HG02938 (cell line): ENCODE data around the gene RYR3.

Experiments used
- ATAC-seq: cut with Tn5 transposase; IDR thresholded peaks from one replicate; pipeline ENCODE4 v1.9.1; 2021; ENCODE audit warnings: mild to moderate bottlenecking, moderate library complexity; ENCODE audit not compliant: unreplicated experiment

The RYR3 gene

GRCh38 chr15:33310481-33311311 is at the start of gene RYR3:
TSS of gene RYR3 (plus strand) at chr15:33310967. CDS start at chr15:33311046, 79 bp downstream.
- ATAC-seq, result no peak

DNA sequence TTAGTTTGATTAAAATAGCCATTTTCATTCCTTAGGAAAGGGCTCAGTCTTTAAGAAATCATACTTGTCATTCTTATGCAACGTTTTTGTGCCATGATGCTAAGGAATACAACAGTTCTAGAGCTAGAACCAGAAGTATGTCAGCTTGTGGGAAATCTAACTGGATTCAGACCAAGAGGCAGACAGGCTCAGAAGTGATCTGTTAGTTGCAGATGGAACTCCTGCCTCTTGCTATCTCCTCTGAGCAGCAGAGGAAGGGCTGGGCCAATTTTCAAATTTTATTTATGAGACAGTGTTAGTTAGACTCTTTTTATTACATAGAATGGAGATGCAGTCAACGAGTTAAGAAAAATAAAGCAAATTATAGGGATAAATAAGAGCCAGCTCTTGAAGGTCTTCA is 48.5 kb upstream of the RYR3 start:
- no peak for ATAC-seq

DNA sequence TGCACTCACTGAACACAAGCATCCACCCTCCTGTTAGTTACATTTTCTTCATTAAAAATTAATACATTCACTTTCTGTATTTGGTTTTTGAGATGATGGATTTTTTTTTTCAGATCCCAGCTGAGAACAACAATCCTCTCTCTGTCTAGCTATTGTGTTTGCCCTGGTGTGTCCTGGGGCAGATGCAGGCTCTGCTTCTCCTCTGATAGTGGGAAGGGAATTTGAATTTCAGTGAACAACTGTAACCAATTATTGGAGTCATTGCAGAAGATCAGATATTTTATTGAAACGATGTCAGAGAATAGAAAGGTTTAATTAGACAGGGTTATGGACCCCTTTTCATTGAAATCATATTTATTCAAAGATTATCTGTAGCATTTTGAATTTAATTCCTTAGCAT is 33.1 kb upstream of the RYR3 start:
- no peak for ATAC-seq

GRCh38 chr15:33278816-33279612 is 31.8 kb upstream of the RYR3 start:
- no peak for ATAC-seq

DNA sequence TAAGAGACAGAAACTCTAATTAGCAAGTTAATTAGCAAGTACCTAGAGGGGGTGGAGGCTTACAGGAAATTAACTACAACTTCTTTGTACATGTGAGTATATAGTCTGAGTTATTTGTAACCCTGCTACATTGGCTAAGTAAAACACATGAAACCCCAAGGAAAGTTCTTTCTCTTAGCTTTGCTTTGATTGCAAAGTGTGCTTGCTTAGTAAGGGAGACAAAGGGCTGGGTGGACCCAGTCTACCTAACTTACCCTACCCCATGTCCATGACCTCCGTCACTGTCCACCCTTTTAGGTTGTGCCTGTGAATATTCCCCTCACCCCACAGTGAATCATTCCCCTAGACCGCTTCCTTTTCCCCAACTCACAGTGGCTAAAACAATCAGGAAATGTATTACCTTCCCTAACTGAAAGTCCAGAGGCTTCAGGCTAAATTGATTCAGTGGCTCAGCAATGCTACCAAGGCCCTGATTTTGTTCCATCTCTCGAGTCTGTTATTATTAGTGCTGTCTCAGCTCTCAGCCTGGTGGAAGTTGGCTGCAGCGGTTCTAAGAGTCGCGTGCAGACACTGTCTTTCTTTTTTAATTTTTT is 31.1 kb upstream of the RYR3 start:
- ATAC-seq, result no peak

DNA sequence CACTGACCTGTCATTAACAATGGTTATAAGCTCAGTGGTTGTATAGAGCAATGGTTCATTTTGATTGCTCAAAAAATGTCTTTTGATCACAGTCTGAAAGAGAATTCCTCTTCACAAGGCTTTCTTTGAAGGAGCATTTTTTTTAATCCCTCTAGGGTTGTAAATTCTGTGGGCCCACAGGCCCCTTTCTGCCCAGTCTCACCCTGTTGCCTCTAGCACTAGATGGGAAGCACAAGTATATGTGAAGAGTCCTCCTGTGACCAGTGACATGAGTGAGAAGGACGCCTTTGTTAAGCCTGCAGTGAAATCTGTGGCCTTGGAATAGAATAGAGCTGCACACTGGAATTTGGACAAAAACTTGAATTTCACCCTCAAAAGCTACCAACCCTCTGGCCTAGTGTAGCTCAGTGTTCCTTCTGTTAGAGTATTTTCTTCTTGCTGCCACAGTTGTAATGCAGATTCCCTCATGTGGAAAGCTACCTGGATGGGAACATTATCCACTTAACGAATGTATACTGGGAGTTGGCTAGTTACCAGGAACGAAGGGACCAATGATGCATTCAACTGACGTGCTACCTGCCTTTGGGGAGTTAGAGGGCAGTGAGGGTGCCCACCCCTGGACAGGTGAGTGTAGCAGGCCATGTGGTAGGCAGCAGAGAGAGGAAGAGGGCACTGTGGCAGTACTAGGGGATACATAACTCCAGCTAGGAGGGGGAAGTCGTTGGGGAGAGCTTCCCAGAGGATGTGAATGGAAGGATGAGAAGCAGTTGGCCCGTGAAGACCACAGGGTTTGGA is 28.3 kb upstream of the RYR3 start:
- no peak for ATAC-seq

- ATAC-seq, result no peak
Measured at GRCh38 chr15:33283576-33283975, 27.2 kb upstream of the RYR3 start.

DNA sequence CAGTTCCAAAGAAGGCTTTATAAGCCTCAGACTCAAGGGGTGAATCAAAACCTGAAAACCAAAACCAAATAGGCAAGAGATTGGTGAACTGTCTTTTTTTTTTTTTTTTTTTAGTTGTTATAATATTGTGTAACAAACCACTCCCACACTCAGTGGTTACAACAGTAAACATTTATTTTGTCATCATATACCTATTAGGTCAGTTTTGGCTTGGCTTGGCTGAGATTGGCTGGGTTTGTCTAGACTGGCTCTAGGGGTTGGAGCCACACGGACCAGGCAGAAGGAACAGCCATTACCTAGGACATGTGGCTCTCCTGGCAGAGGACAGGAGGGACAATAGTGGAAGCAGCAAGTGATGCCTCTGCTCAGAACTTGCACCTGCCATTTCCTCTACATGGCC is 26.4 kb upstream of the RYR3 start:
- no peak for ATAC-seq

DNA sequence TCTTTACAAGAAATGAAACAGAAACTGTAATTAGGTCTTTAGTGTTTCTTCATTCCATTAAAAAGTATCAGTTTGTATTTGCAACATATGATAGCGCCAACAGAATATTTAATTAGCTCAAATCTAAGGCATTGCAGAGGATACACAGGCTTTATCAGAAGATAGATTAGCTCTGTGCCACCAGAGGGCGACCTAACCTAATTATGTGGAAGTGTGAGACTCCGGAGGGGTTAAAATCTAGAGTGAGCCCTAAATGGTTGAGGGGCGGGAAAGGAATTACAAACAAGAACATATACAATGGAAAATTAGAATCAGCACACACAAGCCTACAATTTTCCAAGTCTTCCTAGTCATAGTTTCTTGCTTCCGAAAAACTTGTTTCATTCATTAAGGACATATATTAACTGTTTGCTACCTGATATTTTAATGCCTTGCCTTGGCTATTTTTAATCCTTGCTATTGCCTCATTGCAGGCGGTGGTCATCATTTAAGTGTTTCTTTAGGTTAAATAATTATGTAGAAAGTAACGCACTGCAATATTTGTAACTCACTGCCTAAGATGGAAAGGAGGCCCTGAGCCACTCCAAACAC is 18.0 kb upstream of the RYR3 start:
- no peak for ATAC-seq

DNA sequence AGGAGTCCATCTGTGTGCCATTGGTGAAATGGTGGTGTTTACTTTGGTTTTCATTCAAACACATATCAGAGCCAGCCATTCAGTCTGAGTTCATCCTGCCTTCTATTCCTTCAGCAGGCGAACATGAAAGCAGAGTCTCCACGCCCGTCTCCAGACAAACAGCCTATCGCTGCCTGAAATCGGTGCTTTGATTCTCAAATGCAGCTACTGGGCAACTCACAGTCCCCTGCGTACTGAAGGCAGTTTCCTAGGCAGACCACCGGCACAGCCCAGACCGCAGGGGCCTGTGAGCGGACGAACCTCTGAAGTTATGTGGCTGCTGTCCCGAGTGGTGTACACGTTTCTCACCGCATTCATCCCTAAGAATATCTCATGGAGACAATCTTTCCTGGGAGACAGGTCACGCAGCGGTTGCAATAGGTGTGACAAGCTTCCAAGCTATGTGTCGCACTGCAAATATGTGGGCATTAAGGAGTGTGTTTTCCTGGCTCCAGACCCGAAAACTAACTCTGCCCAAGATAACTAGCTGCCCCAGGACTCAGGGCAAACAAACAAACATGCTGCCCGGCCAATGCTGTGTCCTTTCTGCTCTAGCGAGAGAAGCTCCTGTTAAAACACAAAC is 16.9 kb upstream of the RYR3 start:
- ATAC-seq, result no peak

DNA sequence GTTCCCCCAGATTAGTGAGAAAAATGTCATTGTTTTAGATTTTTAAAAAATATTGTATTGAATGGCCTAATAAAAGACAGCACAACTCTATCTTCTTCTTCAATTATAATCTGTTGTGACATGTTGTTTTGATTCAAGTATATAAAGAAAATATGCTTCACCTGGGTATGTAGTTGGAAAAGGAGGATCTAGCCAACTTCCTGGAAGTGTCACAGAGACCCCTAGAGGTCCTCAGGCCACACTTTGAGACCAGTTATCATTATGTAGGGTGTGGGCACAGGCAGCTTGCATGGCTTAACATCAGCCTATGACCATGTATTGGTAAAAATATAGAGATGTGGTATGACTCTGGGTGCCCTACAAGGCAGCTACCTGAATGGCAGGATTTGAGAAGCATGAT is 14.7 kb upstream of the RYR3 start:
- no peak for ATAC-seq

DNA sequence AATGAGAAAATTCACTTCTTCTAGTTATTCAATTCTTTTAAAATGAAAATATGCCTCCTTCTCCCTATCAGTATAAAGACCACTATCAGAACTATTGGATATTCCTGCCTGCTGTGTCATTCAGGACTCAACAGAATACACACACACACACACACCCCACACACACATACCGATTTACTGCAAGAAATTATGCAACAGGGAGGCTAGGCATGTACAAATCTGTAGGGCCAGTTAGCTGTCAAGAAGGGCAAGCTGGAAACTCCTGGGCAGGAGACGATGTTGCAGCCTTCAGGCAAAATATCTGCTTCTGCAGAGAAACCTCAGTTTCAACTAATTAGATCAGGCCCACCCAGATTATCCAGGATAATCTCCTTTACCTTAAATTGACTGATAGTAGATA is 13.9 kb upstream of the RYR3 start:
- no peak for ATAC-seq

DNA sequence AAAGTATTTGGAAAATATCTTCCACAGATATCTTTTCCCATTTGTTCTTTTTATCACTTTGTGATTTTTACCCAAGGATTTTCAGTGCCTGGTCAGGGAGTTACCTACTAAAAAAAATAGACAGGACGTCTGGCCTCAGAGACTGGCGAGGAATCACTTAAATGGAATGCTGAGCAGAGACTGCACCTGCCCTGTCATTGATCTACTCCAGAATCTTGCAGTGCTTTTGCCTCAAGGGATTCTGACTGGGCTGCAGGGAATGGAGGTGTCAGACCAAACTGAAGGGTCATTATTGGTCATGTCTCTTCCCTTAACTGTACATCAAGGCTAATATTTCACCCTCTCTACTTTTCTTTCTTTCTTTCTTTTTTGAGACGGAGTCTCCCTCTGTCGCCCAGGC is 12.1 kb upstream of the RYR3 start:
- no peak for ATAC-seq

DNA sequence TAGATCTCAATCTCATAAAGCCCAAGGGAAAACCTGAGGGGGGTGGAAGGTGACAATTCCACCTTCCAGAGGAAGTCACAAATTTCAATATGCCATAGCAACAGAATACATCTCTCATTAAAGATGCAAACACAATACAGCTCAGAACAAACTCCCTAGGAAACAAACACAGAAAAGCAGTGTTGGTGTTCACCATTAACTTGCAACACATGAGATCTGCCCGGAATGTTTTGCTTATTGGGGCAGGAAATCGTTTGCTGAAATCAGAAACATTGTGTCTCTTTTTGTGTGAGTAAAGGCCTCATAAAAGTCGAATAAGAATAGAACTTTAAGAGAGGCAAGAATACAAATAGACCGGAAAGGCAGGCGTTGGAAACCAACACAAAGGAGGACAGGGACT is 5.8 kb upstream of the RYR3 start:
- ATAC-seq, result no peak

DNA sequence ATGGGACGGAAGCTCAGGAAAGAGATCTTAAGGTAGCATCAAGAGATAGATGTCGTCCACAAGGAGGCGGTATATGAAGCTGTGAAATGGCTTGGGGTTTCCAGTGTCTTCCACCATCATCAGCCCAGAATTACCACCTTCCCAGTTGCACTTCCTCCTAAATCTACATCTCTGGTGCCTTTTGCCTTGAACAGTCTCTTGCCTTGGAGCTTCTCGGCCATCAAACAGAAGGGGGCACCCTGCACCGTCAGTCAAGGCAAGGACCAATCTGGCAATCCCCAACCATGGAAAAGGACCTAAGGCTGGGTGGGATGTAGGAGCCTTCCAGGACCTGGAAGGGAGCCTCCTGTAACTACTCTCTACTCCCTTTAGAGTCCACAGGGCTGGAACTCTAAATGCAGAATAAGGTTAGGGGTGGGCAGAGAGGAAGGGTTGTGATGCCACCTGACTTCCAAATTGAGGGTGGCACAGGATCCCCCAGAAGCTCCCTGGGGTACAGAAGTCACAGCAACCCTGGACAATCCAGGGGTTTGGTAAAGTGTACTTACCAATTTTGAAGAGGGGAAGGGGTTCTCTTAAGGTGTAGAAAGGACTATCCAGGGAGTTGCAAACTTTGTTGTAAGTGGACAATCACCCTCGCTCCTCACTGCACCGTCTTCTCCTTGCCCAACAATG is 1.0 kb upstream of the RYR3 start:
- no peak for ATAC-seq

DNA sequence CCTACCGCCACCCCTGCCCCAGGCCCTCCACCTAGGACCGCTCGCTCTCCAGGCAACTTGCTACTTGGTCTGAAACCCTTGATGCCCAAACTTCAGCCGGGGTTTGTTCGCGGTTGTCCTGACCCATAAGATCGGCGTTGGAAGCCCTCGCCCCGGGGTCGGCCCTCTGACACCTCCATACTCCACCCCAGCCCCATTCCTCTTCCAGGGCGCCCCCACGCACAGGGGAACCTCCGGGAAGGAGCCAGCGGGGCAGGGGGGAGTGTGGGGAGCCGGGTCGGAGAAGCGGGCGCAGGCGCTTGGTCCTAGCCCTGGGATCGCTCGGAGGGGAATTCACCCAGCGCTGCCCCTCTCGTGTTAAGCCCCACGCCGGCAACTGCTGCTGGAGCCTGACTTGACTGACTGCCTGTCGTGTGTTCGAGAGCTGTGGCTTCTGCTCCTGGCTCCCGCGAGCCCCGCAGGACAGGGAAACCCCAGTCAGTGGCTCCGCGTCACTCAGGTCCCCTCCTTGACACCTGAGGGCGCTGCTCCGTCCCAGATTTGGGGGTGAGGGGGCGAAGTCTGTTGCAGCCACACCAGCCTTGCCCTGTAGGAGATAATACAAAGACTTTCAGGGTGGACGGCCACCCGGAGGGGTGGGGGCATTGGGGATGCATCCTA is 675 bp downstream of the RYR3 start:
- no peak for ATAC-seq

GRCh38 chr15:33313491-33313890 is 2.7 kb downstream of the RYR3 start:
- ATAC-seq, result no peak

DNA sequence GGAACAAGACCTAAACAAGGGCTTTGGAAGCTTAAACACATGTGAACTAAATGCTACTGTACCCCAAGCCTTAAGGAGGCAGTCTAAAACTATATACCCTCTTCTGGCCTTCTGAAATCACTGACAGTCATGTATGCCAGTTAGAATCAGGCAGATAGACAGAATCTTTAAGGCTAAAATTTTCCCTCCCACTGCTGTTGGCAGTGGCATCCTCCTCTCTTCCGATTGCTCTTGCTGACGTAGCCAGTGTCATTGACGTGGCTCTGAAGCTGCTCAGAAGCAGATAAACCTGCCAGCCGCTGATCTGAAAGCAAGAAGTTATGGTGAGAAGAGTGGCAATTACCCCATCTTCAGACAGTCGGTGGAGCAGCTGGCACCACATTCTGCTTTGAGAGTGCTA is 3.3 kb downstream of the RYR3 start:
- no peak for ATAC-seq

DNA sequence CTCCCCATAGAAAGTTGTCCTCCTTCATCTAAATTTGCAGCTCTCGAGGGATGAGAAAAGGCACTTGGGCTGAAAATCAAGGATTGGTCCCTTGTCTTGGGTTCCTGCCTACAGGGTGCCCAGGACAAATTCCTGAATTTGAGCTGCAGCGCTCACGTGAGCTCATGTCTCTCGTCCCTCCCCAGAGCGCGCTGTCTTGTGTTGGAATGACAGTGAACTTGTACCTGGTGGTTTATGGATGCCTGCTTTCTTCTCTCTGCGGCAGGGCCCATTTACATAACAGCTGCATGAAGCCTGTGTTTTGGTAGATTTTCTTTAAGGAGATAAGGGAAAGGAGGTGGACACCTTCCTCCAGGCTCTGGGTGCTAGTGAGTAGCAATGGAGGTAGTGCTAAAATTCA is 4.3 kb downstream of the RYR3 start:
- ATAC-seq, result no peak
